ENCODE measurements around the gene MKX. TPM values are rescaled to one million over a fixed set of nuclear protein-coding genes. Genes with fewer than 3 reads are reported as not detected.

MKX gene
- total RNA-seq, 1 experiment from 2014 or later: 1.5 TPM

DNA sequence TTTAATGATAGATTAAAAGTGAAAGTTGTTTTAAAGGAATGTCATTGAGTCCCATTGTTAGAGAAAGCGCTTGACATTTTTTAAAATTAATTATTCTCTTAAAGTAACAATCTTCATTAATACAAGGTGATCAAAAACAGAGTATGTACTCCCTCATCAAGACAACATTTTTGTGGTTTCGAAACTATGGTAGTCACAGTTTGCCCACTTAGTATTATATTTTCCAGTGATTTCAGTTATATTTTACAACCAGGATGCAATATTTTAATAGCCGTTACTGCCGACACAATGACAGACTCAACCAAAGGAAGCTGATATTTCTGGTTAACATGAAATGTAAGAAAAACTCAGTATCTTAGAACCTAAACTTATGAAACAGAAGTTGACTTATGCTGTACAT, 31.3 kb downstream of the MKX start:
- no TSS peak for BruUV-seq (replicated peaks)
- Mint-ChIP-seq H3K27ac (ENCODE audit: unreplicated experiment) (no peak overlapping the region), H3K27me3 (ENCODE audit: unreplicated experiment) (peaks cover 13% of the 10 kb centered on the region), H3K36me3 (ENCODE audit: insufficient read depth, unreplicated experiment) (no peaks in the 10 kb centered on the region), H3K4me3 (ENCODE audit: low read depth, unreplicated experiment) (no peak overlapping the region), H3K4me1 (ENCODE audit: low read depth, unreplicated experiment) (no peaks in the 10 kb centered on the region), H3K9me3 (ENCODE audit: low read depth, unreplicated experiment) (no peaks in the 10 kb centered on the region)
- no peak for TF ChIP-seq CTCF (IDR thresholded peaks at IDR 0.05; ENCODE audit: unreplicated experiment)
- CTCF ChIA-PET: interaction anchor here (0.6 kb wide), 1 partner anchor 12 kb away, joined by 4 read pairs; no protein-coding TSS in a partner anchor
- DNase-seq: no peak
- intact Hi-C loops (cut with micrococcal nuclease; ENCODE audit: unreplicated experiment): no loop called here

GRCh38 chr10:27713941-27714340, 31.7 kb downstream of the MKX start:
- Mint-ChIP-seq H3K36me3 (ENCODE audit: insufficient read depth, unreplicated experiment) (no peaks in the 10 kb centered on the region), H3K27me3 (ENCODE audit: unreplicated experiment) (peaks cover 13% of the 10 kb centered on the region), H3K9me3 (ENCODE audit: low read depth, unreplicated experiment) (no peaks in the 10 kb centered on the region), H3K4me1 (ENCODE audit: low read depth, unreplicated experiment) (no peaks in the 10 kb centered on the region), H3K27ac (ENCODE audit: unreplicated experiment) (no peak overlapping the region), H3K4me3 (ENCODE audit: low read depth, unreplicated experiment) (no peak overlapping the region)
- DNase-seq: no peak
- BruUV-seq (replicated peaks): no TSS peak
- CTCF ChIA-PET: interaction anchor here (0.6 kb wide), 1 partner anchor 13 kb away, joined by 4 read pairs; no protein-coding TSS in a partner anchor
- intact Hi-C loops (cut with micrococcal nuclease; ENCODE audit: unreplicated experiment): no loop called here
- TF ChIP-seq CTCF (IDR thresholded peaks at IDR 0.05; ENCODE audit: unreplicated experiment): no peak

DNA sequence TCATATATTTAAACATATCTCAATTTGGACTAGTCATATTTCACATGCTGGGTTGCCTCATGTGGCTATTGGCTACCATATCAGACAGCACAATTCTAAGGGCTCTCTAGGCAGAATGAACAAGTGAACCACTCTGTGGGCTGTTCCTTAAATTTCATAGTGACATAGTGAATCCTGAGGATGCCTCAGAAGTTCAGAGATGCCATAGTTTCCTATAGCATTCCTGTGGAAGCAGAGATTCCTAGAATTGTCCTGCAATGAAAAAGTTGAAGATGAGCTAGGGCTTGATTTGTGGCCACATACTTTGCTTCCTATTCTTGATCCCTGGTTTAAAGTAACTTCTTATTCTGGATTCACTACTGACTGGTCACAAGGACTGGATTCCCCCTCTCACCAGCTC, 35.6 kb downstream of the MKX start:
- Mint-ChIP-seq H3K9me3 (ENCODE audit: low read depth, unreplicated experiment) (no peaks in the 10 kb centered on the region), H3K27ac (ENCODE audit: unreplicated experiment) (no peak overlapping the region), H3K4me1 (ENCODE audit: low read depth, unreplicated experiment) (no peaks in the 10 kb centered on the region), H3K27me3 (ENCODE audit: unreplicated experiment) (peaks cover 13% of the 10 kb centered on the region), H3K36me3 (ENCODE audit: insufficient read depth, unreplicated experiment) (no peaks in the 10 kb centered on the region), H3K4me3 (ENCODE audit: low read depth, unreplicated experiment) (no peak overlapping the region)
- DNase-seq: no peak
- TF ChIP-seq CTCF (IDR thresholded peaks at IDR 0.05; ENCODE audit: unreplicated experiment): no peak
- intact Hi-C loops (cut with micrococcal nuclease; ENCODE audit: unreplicated experiment): no loop called here
- CTCF ChIA-PET: interaction anchor here (0.5 kb wide), 1 partner anchor 539 kb away, joined by 4 read pairs; no protein-coding TSS in a partner anchor
- no TSS peak for BruUV-seq (replicated peaks)

DNA sequence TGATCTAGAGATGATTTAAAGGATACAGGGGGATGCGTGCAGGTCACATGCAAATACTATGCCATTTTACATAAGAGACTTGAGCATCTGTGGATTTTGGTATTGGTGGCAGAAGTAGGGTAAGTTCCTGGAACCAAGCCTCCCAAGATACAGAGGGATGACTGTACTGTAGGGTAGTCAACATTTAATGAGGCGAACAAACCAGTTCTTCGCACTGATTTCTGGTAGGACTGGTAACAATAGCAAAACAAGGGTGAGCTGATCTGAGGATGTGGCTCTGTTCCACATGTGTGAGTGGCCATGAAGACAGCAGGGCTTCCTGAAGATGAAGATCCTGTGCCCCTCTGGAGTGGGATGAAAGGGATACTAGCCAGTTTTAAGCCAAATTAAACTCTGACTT, 36.3 kb downstream of the MKX start:
- intact Hi-C loops (cut with micrococcal nuclease; ENCODE audit: unreplicated experiment): no loop called here
- CTCF ChIA-PET: no interaction called here
- no peak for TF ChIP-seq CTCF (IDR thresholded peaks at IDR 0.05; ENCODE audit: unreplicated experiment)
- Mint-ChIP-seq H3K36me3 (ENCODE audit: insufficient read depth, unreplicated experiment) (no peaks in the 10 kb centered on the region), H3K27me3 (ENCODE audit: unreplicated experiment) (peaks cover 13% of the 10 kb centered on the region), H3K27ac (ENCODE audit: unreplicated experiment) (no peak overlapping the region), H3K9me3 (ENCODE audit: low read depth, unreplicated experiment) (no peaks in the 10 kb centered on the region), H3K4me1 (ENCODE audit: low read depth, unreplicated experiment) (no peaks in the 10 kb centered on the region), H3K4me3 (ENCODE audit: low read depth, unreplicated experiment) (no peak overlapping the region)
- DNase-seq: no peak
- no TSS peak for BruUV-seq (replicated peaks)

All from Calu3 (cell line).